ENCODE results near the gene ATP6AP1. TPM values are rescaled to one million over a fixed set of nuclear protein-coding genes. Genes with fewer than 3 reads are reported as not detected.

The ATP6AP1 gene, protein sequence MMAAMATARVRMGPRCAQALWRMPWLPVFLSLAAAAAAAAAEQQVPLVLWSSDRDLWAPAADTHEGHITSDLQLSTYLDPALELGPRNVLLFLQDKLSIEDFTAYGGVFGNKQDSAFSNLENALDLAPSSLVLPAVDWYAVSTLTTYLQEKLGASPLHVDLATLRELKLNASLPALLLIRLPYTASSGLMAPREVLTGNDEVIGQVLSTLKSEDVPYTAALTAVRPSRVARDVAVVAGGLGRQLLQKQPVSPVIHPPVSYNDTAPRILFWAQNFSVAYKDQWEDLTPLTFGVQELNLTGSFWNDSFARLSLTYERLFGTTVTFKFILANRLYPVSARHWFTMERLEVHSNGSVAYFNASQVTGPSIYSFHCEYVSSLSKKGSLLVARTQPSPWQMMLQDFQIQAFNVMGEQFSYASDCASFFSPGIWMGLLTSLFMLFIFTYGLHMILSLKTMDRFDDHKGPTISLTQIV
- total RNA-seq: 45.0 and 81.4 TPM in 2 replicates

DNA sequence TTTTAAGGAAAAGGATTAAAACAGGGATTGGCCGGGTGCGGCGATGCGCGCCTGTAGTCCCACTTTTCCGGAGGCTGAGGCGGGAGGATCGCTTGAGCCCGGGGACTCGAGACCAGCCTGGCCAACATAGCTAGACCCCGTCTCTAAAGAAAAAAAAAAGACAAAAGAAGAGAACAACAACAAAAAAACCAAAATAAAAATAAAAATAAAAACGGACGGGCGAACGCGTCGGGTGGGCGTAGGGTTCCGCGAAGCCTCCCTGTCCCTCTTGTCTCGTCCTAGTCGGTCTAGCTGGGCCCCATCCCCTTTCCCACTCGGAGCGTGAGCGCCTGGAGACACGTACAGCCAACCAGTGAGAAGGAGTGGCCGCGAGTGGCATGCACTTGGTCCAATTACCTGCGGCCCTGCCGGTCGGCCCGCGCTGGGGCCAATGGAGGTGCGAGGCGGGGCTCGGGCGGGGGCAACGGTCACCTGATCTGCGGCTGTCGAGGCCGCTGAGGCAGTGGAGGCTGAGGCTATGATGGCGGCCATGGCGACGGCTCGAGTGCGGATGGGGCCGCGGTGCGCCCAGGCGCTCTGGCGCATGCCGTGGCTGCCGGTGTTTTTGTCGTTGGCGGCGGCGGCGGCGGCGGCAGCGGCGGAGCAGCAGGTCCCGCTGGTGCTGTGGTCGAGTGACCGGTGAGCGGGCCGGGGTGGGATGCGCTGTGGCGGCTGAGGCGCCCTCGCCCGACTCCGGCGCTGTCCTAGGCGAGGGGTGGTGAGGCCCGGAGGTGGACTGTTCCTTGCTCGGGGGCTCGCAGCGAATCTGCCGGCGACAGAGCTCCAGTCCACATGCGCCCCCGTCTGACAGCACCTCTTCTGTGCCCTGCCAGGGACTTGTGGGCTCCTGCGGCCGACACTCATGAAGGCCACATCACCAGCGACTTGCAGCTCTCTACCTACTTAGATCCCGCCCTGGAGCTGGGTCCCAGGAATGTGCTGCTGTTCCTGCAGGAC lies at the start of gene ATP6AP1:
Gene ATP6AP1 (plus strand): TSS at position 502 of the 996 bp plus-strand sequence. CDS start 16 bp downstream, at position 518.

DNA sequence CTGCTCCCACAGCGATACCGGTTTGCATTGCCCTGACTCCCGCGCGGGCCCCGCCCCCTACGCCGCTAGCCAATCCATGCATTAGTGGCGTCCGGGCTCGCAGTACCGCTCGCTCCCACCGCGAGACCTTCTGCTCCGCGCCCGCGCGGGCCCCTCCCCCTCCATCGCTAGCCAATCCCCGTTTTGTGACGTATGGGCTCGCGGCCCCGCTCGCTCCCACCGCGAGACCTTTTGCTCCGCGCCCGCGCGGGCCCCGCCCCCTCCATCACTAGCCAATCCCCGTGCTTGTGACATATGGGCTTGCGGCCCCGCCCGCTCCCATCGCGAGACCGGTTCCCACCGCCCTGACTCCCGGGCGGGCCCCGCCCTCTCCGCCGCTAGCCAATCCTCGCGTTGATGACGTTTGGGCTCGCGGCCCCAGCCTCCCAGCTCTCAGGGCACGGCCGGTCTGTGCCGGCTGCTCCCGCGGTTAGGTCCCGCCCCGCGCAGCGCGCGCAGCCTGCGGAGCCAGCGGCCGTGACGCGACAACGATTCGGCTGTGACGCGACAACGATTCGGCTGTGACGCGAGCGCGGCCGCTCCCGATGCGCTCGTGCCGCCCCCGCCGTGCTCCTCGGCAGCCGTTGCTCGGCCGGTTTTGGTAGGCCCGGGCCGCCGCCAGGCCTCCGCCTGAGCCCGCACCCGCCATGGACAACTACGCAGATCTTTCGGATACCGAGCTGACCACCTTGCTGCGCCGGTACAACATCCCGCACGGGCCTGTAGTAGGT lies 49.5 kb upstream of the ATP6AP1 start, which contains the start of gene EMD:
Gene EMD (plus strand): TSS at position 497 of the 770 bp plus-strand sequence. CDS start 190 bp downstream, at position 687.

DNA sequence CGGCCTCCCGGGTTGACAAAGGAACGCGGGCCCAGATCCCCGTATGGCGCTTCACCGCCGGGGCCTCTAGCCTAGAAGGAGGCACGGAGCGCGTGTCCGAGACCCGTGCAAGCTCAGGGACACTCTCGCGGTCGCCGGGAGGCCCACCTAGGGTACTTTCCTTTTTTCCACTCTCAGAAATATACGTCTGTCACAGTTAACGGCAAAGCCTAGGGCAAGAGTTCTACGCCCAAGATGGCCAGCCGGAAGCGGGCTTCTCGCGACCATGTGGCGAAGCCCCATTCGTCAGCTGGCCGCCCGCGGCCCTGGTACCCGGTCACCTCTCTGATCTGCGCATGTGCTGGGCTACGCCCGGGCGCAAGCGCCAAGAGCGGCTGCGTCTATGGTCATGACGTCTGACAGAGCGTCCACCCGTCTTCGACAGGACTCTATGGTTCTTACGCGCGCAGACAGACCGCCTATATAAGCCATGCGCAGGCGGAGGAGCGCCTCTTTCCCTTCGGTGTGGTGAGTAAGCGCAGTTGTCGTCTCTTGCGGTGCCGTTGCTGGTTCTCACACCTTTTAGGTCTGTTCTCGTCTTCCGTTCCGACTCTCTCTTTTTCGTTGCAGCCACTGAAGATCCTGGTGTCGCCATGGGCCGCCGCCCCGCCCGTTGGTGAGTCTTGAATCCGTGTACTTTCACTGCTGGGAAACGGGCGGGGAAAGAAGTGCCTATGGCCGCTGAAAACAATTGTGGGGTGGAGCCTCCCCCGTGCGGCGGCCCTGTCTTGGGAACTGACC lies 30.4 kb upstream of the ATP6AP1 start, which contains the start of gene RPL10:
Gene RPL10 (plus strand): TSS at position 490 of the 780 bp plus-strand sequence. CDS start 143 bp downstream, at position 633.

DNA sequence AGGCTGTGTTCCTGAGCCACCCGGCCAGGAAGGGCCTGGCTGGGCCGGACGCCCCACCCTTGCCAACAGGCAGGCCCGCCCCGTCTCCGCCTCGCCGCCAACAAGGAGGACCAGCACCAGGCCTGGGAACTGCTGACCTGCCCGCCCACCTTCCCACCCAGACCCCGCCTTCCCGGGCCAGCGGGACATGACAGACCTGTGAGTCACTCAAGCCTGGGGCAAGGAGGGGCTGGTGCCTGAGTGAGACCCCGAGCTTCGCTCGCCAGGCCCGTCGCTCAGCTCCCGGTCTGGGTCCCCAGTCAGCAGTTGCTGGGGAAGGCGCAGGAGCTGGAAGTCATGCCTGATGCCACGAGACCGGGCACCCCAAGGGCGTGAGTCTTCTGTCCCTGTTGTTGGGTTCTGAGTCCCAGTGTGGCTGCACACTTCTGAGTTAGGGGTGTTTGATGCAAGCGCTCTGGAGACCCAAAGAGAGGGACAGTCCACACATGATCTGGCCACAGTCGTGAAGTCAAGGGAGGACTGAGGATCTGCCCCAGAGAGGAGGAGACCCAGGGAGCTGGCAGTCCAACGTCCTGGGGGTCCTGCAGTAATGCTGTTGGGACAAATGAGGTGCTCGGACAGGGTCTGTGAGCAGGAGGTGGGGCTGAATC lies 19.1 kb upstream of the ATP6AP1 start, which contains the start of gene DNASE1L1:
Gene DNASE1L1 (minus strand): TSS at position 33 of the 650 bp plus-strand sequence. CDS start 3,686 bp downstream, outside the sequence.

DNA sequence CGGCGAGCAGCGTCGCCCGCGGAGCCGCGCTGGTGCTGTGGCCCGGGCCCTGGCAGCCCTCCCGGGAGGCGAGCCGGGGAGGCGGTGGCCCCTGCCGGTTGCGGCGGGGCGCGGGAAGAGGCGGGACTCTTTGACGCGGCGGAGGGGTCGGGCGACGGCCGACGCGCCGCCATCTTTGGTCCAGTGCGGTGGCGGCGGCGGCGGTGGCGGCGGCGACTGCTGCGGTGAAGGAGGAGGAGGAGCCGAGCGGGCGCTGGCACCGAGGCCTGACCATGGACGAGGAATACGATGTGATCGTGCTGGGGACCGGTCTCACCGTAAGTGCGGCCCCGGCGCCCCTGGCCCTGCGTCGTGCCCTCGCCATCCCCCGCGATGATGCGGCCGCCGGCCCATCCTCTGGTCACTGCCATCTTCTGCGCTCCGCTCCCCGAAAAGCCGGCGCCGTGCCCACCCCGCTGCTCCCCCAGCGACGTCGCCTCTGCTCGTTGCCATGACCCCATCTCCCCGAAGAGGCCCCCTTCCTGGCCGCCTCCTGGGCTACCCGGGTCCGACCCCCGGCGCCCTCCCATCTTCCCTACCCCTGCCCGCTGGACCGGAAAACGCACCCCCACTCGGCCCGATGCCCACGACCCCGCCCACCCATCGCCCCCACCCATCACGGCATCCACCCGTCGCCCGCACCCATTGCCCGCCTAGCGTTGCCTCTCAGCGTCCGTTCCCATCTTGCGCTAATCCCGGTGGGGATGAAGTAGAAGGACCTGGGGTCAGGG lies 8.7 kb downstream of the ATP6AP1 start, which contains the start of gene GDI1:
Gene GDI1 (plus strand): TSS at position 172 of the 770 bp plus-strand sequence. CDS start 101 bp downstream, at position 273.

DNA sequence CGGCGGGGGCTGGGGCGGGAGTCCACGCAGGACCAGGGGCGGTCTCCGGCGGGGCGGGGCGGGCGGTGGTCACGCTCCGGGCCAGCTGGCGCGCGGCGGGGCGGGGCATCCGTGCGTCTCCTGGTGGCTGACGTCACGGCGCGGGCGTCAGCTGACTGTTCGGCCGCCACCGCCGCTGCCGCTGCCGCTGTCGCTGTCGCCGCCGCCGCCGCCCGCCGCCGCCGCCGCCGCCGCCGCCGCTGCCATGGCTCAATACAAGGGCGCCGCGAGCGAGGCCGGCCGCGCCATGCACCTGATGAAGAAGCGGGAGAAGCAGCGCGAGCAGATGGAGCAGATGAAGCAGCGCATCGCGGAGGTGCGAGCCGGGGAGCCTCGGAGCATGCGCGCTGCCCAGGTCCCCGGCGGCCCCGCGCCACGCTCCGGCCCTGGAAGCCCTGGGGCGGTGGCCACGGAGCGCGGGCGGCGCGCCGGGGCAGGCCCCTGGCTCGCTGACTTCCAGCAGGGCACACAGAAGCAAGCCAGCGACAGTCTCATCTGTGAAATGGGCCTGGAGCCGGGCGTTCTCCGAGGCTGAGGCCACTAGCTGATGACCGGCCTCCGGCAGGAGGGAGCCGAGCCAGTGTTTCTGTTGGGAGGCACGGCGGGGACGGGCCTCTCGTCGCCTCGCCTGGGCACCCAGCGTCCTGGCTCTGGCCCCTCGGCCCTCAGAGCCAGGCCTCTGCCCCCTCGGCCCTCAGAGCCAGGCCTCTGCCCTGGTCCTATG lies 15.7 kb downstream of the ATP6AP1 start, which contains the start of gene FAM50A:
Gene FAM50A (plus strand): TSS at position 150 of the 763 bp plus-strand sequence. CDS start 95 bp downstream, at position 245.

DNA sequence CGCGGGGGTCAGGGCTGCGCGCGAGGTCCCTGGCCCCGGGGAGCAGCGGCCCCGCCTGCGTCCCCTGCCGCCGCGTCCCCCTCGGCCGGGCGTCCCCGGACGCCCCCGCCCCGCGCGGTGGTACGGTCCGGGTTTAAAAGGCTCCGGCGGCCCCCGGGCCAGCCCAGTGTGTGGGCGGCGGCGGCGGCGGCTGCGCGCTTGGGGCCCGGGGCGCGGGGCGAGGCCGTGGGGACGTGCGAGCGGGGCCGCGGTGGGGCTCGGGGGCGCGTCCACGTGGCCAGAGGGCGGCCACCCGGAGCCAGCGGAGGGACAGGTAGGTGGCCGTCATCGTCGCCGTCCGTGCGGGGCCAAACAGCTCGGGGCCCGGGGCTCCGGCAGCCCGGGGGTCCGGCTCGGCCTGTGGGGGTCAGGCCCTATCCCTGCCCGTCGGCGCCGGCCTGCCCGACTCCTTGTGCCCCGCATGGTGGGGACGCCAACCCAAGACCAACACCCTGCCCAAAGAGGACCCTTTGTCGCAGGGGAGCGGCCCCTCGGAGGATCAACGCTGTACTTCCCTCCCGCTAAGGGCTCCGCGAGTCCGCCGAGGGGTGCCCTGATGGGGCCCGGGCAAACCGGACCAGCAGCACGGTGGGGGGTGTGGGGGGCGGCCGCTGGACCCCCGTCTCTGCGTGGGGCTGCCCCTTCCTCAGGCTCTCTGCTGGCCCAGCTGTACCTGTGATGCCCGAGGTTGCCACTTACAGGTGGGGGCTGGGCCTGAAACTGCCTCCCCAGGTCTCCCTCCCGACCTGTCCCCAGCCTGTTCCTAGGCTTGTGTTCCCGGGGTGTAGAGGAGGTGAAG lies 29.9 kb downstream of the ATP6AP1 start, which contains the start of gene PLXNA3:
Gene PLXNA3 (plus strand): TSS at position 166 of the 838 bp plus-strand sequence. CDS start 1,903 bp downstream, outside the sequence.

DNA sequence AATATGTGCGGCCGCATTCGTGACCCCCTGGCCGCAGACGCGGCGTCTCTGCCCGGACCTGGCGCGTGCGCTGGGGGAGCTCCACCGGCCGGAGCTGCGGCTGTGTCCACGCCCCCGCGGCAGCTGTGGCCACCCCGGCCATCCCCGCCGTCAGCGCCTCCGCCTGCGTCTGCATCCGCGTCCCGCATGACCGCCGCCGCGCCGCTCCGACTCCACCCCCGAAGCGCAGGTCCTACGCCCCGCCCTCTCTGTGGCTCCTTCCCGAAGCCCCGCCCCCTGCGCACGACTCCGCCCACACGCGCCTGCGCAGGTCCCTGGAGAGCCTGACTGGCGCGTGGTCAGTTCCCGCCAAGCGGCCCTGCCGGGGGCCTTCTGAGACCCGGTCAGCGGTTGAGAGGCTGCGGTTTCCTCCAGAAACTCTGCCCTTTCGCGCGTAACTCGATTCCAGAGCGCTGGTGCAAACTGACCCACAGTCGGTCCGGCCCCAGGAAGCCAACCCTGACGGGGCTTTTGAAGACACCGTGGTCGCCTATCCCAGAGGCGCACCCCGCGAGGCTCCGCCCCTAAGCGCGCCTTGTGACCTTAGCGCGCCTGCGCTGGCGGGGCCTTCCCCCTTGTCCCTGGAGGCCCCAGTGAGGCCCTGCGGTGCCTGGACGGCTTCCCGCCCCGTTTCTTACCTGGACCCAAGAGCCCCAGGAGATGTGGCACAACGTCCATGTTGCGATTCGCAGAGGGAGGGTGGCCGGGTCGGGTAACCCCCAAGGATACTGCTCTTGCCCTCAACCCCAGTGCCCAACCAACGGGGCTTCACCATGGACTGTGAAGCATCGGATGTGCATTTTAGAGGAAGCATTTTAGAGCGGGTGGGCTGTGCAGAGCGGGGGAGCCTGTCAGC lies 50.5 kb downstream of the ATP6AP1 start, which contains the start of gene LAGE3:
Gene LAGE3 (minus strand): TSS at position 554 of the 895 bp plus-strand sequence. CDS start 366 bp downstream, at position 188.

Other genes with a start within 250 kb of the ATP6AP1 start
- not detected in 2 replicates for gene OPN1MW, start 246.1 kb upstream of the ATP6AP1 start, total RNA-seq
- gene OPN1MW2, start 208.9 kb upstream of the ATP6AP1 start, total RNA-seq: not detected in 2 replicates
- gene OPN1MW3, start 171.1 kb upstream of the ATP6AP1 start, total RNA-seq: not detected in 2 replicates
- gene TEX28, start 133.6 kb upstream of the ATP6AP1 start, total RNA-seq: not detected in 2 replicates
- gene TKTL1, start 132.9 kb upstream of the ATP6AP1 start, total RNA-seq: not detected in 2 replicates
- 2,491 and 2,888 TPM in 2 replicates for gene FLNA, start 54.0 kb upstream of the ATP6AP1 start, total RNA-seq
- 53.0 and 59.8 TPM in 2 replicates for gene EMD, start 49.4 kb upstream of the ATP6AP1 start, total RNA-seq
- 5,163 and 5,241 TPM in 2 replicates for gene RPL10, start 30.3 kb upstream of the ATP6AP1 start, total RNA-seq
- 32.3 and 68.7 TPM in 2 replicates for gene DNASE1L1, start 19.4 kb upstream of the ATP6AP1 start, total RNA-seq
- 23.5 and 31.4 TPM in 2 replicates for gene TAFAZZIN, start 17.1 kb upstream of the ATP6AP1 start, total RNA-seq
- 74.0 and 80.7 TPM in 2 replicates for gene GDI1, start 8.5 kb downstream of the ATP6AP1 start, total RNA-seq
- 34.7 and 46.1 TPM in 2 replicates for gene FAM50A, start 15.5 kb downstream of the ATP6AP1 start, total RNA-seq
- 19.6 and 26.1 TPM in 2 replicates for gene PLXNA3, start 29.6 kb downstream of the ATP6AP1 start, total RNA-seq
- gene LAGE3, start 50.6 kb downstream of the ATP6AP1 start, total RNA-seq: 18.4 and 23.7 TPM in 2 replicates
- 49.4 and 62.1 TPM in 2 replicates for gene UBL4A, start 57.9 kb downstream of the ATP6AP1 start, total RNA-seq
- gene SLC10A3, start 62.0 kb downstream of the ATP6AP1 start, total RNA-seq: 25.7 and 33.6 TPM in 2 replicates
- gene FAM3A, start 87.6 kb downstream of the ATP6AP1 start, total RNA-seq: 28.8 and 51.0 TPM in 2 replicates
- 70.2 and 95.5 TPM in 2 replicates for gene G6PD, start 118.2 kb downstream of the ATP6AP1 start, total RNA-seq
- gene IKBKG, start 118.9 kb downstream of the ATP6AP1 start, total RNA-seq: 15.5 and 17.6 TPM in 2 replicates
- gene CTAG1A, start 156.5 kb downstream of the ATP6AP1 start, total RNA-seq: not detected in 2 replicates
- not detected in 2 replicates for gene CTAG1B, start 190.6 kb downstream of the ATP6AP1 start, total RNA-seq
- 2.8 TPM in 1 of 2 replicates, not detected in the other for gene CTAG2, start 224.9 kb downstream of the ATP6AP1 start, total RNA-seq

Measured in mesangial cell (primary cell).